HCT116 (cell line): Measurements from ENCODE around the gene CD247. TPM values are rescaled to one million over a fixed set of nuclear protein-coding genes. Genes with fewer than 3 reads are reported as not detected.

Source experiments
- ATAC-seq: fragments of 200-7000 bp; cut with Tn5 transposase; 2 replicates; pipeline ENCODE4 v1.9.1; 2020; ENCODE audit warnings: mild to moderate bottlenecking, moderate library complexity
- BruUV-seq: library from RNA; stranded (reverse); fragments of 400-500 nt; replicated peaks from 2 replicates; lab custom pipeline; 2021; lab: Mats Ljungman, UMichigan
- CTCF ChIA-PET: fragments of 300-600 bp; sonication (Branson Sonifier 250); formaldehyde crosslinking; loops from one replicate; lab custom pipeline; 2021; ENCODE audit warnings: antibody characterized with exemption; lab: Charles Lee
- POLR2A ChIA-PET: fragments of 300-600, 350-600 bp; sonication (Branson Sonifier 250); formaldehyde crosslinking; loops from one replicate; lab custom pipeline; 2021; ENCODE audit warnings: antibody characterized with exemption; lab: Charles Lee
- RAD21 ChIA-PET, 2 experiments: fragments of 300-600 bp; sonication (Branson Sonifier 250); formaldehyde crosslinking; loops; one replicate each; lab custom pipeline; 2023; ENCODE audit warnings: low total read pairs in 2 of 2; ENCODE audit not compliant: uncharacterized antibody in 2 of 2, unreplicated experiment in 2 of 2, low non-redundant PET in 1 of 2; lab: Charles Lee
- DNase-seq: peaks from one replicate; pipeline ENCODE4 v3.0.0-alpha.2; 2010; ENCODE audit warnings: low read depth, low spot score
- H2AFZ ChIP-seq: fragments of 200-600 bp; shearing (Covaris generic), sonication (generic); 2 replicates; pipeline ENCODE4 v1.6.1; 2017; ENCODE audit warnings: low read depth, mixed run types, mixed read lengths, antibody characterized with exemption, low read length; ENCODE audit not compliant: poor library complexity, severe bottlenecking
- H3K27ac ChIP-seq: 2 replicates; pipeline ENCODE4 v1.5.1; 2012; ENCODE audit warnings: low read depth, low read length
- H3K27me3 ChIP-seq: fragments of 200-600 bp; sonication (generic); 2 replicates; pipeline ENCODE4 v1.6.1; 2016; ENCODE audit warnings: mixed run types, low read length, mixed read lengths; ENCODE audit not compliant: insufficient read depth
- H3K36me3 ChIP-seq, 2 experiments: fragments of 200-500 bp in 1 of 2; fragments of 200-600 bp in 1 of 2; sonication (Bioruptor generic) in 1 of 2; sonication (generic) in 1 of 2; 2 replicates each; pipeline versions ENCODE4 v1.5.1 to v1.6.1; 2014 to 2016; ENCODE audit warnings: low read length in 2 of 2, inconsistent platforms in 1 of 2, mixed read lengths in 1 of 2, mixed run types in 1 of 2; ENCODE audit not compliant: insufficient read depth in 2 of 2, control insufficient read depth in 1 of 2
- H3K4me1 ChIP-seq, 2 experiments: fragments of 200-600 bp in 1 of 2; sonication (generic) in 1 of 2; 2 replicates each; pipeline versions ENCODE4 v1.5.1 to v1.6.1; 2012 to 2017; ENCODE audit warnings: low read length in 2 of 2, inconsistent platforms in 1 of 2, mild to moderate bottlenecking in 1 of 2, mixed read lengths in 1 of 2, mixed run types in 1 of 2, moderate library complexity in 1 of 2; ENCODE audit not compliant: insufficient read depth in 2 of 2, control insufficient read depth in 1 of 2
- H3K4me2 ChIP-seq: fragments of 200-600 bp; sonication (generic); 2 replicates; pipeline ENCODE4 v1.6.1; 2017; ENCODE audit warnings: mixed run types, low read length, mixed read lengths
- H3K4me3 ChIP-seq, 2 experiments: fragments of 200-600 bp in 1 of 2; sonication (generic) in 1 of 2; replicated peaks in 1 of 2; 2 replicates each; pipeline ENCODE4 v1.5.1; 2011 to 2016; ENCODE audit warnings: low read length in 2 of 2, control low read depth in 1 of 2, low read depth in 1 of 2, mild to moderate bottlenecking in 1 of 2, mixed read lengths in 1 of 2, mixed run types in 1 of 2
- H3K79me2 ChIP-seq: fragments of 200-600 bp; sonication (generic); 2 replicates; pipeline ENCODE4 v1.6.1; 2017; ENCODE audit warnings: mild to moderate bottlenecking, mixed run types, low read length, moderate library complexity, mixed read lengths; ENCODE audit not compliant: insufficient read depth
- H3K9ac ChIP-seq: fragments of 200-600 bp; sonication (generic); 2 replicates; pipeline ENCODE4 v1.6.1; 2016; ENCODE audit warnings: low read length, mixed read lengths
- H3K9me2 ChIP-seq: fragments of 200-600 bp; sonication (generic), shearing (Covaris generic); 2 replicates; pipeline ENCODE4 v1.6.1; 2017; ENCODE audit warnings: mixed run types, mild to moderate bottlenecking, moderate library complexity; ENCODE audit not compliant: insufficient read depth
- H3K9me3 ChIP-seq, 2 experiments: fragments of 200-500 bp in 1 of 2; fragments of 200-600 bp in 1 of 2; sonication (Bioruptor generic) in 1 of 2; sonication (generic) in 1 of 2; 2 replicates each; pipeline ENCODE4 v1.6.1; 2014 to 2017; ENCODE audit warnings: low read length in 2 of 2, mixed read lengths in 2 of 2, inconsistent platforms in 1 of 2, low read depth in 1 of 2, mild to moderate bottlenecking in 1 of 2, mixed run types in 1 of 2, moderate library complexity in 1 of 2; ENCODE audit not compliant: control insufficient read depth in 1 of 2, insufficient read depth in 1 of 2
- H4K20me1 ChIP-seq: fragments of 200-600 bp; sonication (generic), shearing (Covaris generic); 2 replicates; pipeline ENCODE4 v1.6.1; 2017; ENCODE audit warnings: mixed run types, mild to moderate bottlenecking, moderate library complexity; ENCODE audit not compliant: insufficient read depth
- ATF3 ChIP-seq: IDR thresholded peaks from 2 replicates; pipeline ENCODE4 v1.6.1; 2012
- CEBPB ChIP-seq: IDR thresholded peaks from 2 replicates; pipeline ENCODE4 v1.6.1; 2012; ENCODE audit warnings: low read depth
- CTCF ChIP-seq, 3 experiments: fragments of 200-600 bp in 1 of 3; sonication (generic) in 1 of 3; IDR thresholded peaks in 2 of 3; conservative IDR thresholded peaks in 1 of 3; 2 replicates each; pipeline ENCODE4 v1.5.1; 2012 to 2017; ENCODE audit warnings: low read depth in 2 of 3, low read length in 2 of 3, antibody characterized with exemption in 1 of 3, borderline replicate concordance in 1 of 3, control low read depth in 1 of 3, mild to moderate bottlenecking in 1 of 3, mixed read lengths in 1 of 3, mixed run types in 1 of 3, moderate library complexity in 1 of 3; ENCODE audit not compliant: insufficient read depth in 1 of 3
- EGR1 ChIP-seq: IDR thresholded peaks from 2 replicates; pipeline ENCODE4 v1.6.1; 2012; ENCODE audit warnings: low read depth
- EZH2 ChIP-seq: fragments of 200-600 bp; sonication (generic); IDR thresholded peaks from 2 replicates; pipeline ENCODE4 v1.6.1; 2017; ENCODE audit warnings: antibody characterized with exemption, mixed run types
- EZH2phosphoT487 ChIP-seq: fragments of 200-600 bp; IDR thresholded peaks from 2 replicates; pipeline ENCODE4 v1.6.1; 2018; ENCODE audit warnings: antibody characterized with exemption, borderline replicate concordance
- FOSL1 ChIP-seq: IDR thresholded peaks from 2 replicates; pipeline ENCODE4 v1.6.1; 2012; ENCODE audit warnings: low read depth
- JUND ChIP-seq: IDR thresholded peaks from 2 replicates; pipeline ENCODE4 v1.6.1; 2012
- MAX ChIP-seq: IDR thresholded peaks from 2 replicates; pipeline ENCODE4 v1.6.1; 2012
- POLR2AphosphoS5 ChIP-seq: IDR thresholded peaks from 2 replicates; pipeline ENCODE4 v1.6.1; 2011; ENCODE audit warnings: mild to moderate bottlenecking, low read depth, low read length, moderate library complexity
- RAD21 ChIP-seq: IDR thresholded peaks from 2 replicates; pipeline ENCODE4 v1.6.1; 2012; ENCODE audit warnings: low read depth, mild to moderate bottlenecking
- SIN3A ChIP-seq: IDR thresholded peaks from 2 replicates; pipeline ENCODE4 v1.6.1; 2012; ENCODE audit warnings: low read depth
- SP1 ChIP-seq: IDR thresholded peaks from 2 replicates; pipeline ENCODE4 v1.6.1; 2012; ENCODE audit warnings: low read depth
- SRF ChIP-seq: IDR thresholded peaks from 2 replicates; pipeline ENCODE4 v1.6.1; 2012; ENCODE audit warnings: low read depth
- TCF7L2 ChIP-seq: IDR thresholded peaks from 2 replicates; pipeline ENCODE4 v1.7.0; 2011; ENCODE audit warnings: borderline replicate concordance, inconsistent platforms; ENCODE audit not compliant: insufficient read depth, insufficient read length; ENCODE audit errors: extremely low read depth
- YY1 ChIP-seq: IDR thresholded peaks from 2 replicates; pipeline ENCODE4 v1.6.1; 2011; ENCODE audit warnings: low read length, low read depth, moderate library complexity, mild to moderate bottlenecking; ENCODE audit not compliant: insufficient replicate concordance; ENCODE audit errors: extremely low read depth
- ZBTB33 ChIP-seq: IDR thresholded peaks from 2 replicates; pipeline ENCODE4 v1.6.1; 2011; ENCODE audit warnings: mild to moderate bottlenecking, low read length, moderate library complexity; ENCODE audit not compliant: insufficient replicate concordance; ENCODE audit errors: extremely low read depth
- ZFX ChIP-seq: fragments of 450-650 bp; IDR thresholded peaks from 2 replicates; pipeline ENCODE4 v1.6.1; 2017
- ZNF274 ChIP-seq: fragments of 200-500 bp; sonication (Bioruptor generic); IDR thresholded peaks from 2 replicates; pipeline ENCODE4 v1.6.1; 2014; ENCODE audit warnings: mild to moderate bottlenecking, low read depth, low read length, inconsistent platforms
- intact Hi-C: fragments of 100-400 bp; cut with micrococcal nuclease; formaldehyde crosslinking; loops from 2 replicates; pipeline ENCODE4 v1.10.0; 2022
- total RNA-seq: library from RNA; stranded (reverse); gene quantifications from one replicate; pipeline ENCODE4 v1.2.1, GENCODE V29; 2021; ENCODE audit not compliant: unreplicated experiment

Gene CD247
- total RNA-seq, 1 experiment from 2014 or later, result 0.57 TPM

DNA sequence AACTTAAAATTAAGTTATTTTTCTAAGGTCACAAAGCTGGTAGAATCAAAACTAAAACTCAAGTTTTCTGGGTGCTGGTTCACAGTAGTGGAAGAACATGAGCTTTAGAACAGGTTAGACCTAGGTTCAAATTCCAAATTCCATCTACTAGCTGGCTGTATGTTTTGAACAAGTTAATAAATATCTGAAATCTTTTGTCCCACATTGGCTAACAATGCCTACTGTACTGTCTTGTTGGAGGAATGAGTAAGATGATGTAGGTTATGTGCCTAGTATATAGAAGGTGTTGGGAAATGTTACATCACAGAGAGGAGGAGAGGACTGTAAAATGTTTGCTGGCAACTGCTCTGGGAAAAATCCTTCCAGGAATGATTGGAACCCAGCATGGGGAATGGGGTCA lies 14.0 kb upstream of the CD247 start:
- DNase-seq (no peak), ATAC-seq (no peak)
- Histone ChIP-seq H3K4me1 (no peaks in the 10 kb centered on the region), H3K9me3 (no peaks in the 10 kb centered on the region), H3K4me3 (no peak overlapping the region), H3K4me2 (no peak overlapping the region), H3K79me2 (no peaks in the 10 kb centered on the region), H3K27ac (no peak overlapping the region), H3K36me3 (no peaks in the 10 kb centered on the region), H3K27me3 (no peaks in the 10 kb centered on the region; the same call in 1 of the 2 replicates), H3K9me2 (no peaks in the 10 kb centered on the region), H4K20me1 (no peaks in the 10 kb centered on the region), H3K9ac (no peak overlapping the region), H2AFZ (no peak overlapping the region)
- RAD21 ChIA-PET, result no interaction called here
- TF ChIP-seq EZH2phosphoT487, result no peak
- TF ChIP-seq YY1, result no peak
- no peak for TF ChIP-seq FOSL1
- TF ChIP-seq SIN3A, result no peak
- no peak for TF ChIP-seq CTCF (IDR thresholded peaks at IDR 0.05 in 2 of 3, conservative IDR thresholded peaks at IDR 0.05 in 1 of 3; ENCODE audit: borderline replicate concordance in 1 of 3, insufficient read depth in 1 of 3, low read depth in 2 of 3, low read length in 2 of 3)
- no peak for TF ChIP-seq ZNF274
- TF ChIP-seq RAD21, result no peak
- no peak for TF ChIP-seq CEBPB
- TF ChIP-seq ATF3, result no peak
- TF ChIP-seq EZH2, result no peak
- no peak for TF ChIP-seq SRF
- no peak for TF ChIP-seq JUND
- TF ChIP-seq POLR2AphosphoS5, result no peak
- no peak for TF ChIP-seq ZFX
- no peak for TF ChIP-seq SP1
- no peak for TF ChIP-seq TCF7L2
- no peak for TF ChIP-seq ZBTB33
- no peak for TF ChIP-seq EGR1
- no peak for TF ChIP-seq MAX
- no TSS peak for BruUV-seq
- CTCF ChIA-PET, result interaction anchor here (1.2 to 1.6 kb wide), 2 partner anchors 9 to 473 kb away, joined by 3 read pairs; no protein-coding TSS in a partner anchor
- POLR2A ChIA-PET, result interaction anchor here (1.6 kb wide), 1 partner anchor 265 kb away, joined by 4 read pairs; no protein-coding TSS in a partner anchor
- intact Hi-C loops, result loop anchor here (2.0 to 5.0 kb wide), 3 partner anchors 90 to 466 kb away; partner anchors contain the start of gene POU2F1
